IPS-18c (cell line): Measurements from ENCODE around the gene SPOCD1.

ENCODE experiments used
- H3K4me3 ChIP-seq: 2 replicates; pipeline ENCODE4 v1.7.0; 2013; ENCODE audit warnings: low read depth, mild to moderate bottlenecking, low read length, moderate library complexity; ENCODE audit not compliant: insufficient read depth
- H3K9me3 ChIP-seq: one replicate; pipeline ENCODE4 v1.6.1; 2013; ENCODE audit warnings: mild to moderate bottlenecking, low read length, moderate library complexity; ENCODE audit not compliant: control insufficient read depth, insufficient read depth

The SPOCD1 gene

GRCh38 chr1:31815752-31816500 lies at the start of gene SPOCD1:
Gene SPOCD1, minus strand, starts transcription at chr1:31816022. Its CDS starts 689 bp downstream, at chr1:31815333.
- Histone ChIP-seq H3K9me3 (no peaks in the 10 kb centered on the region), H3K4me3 (peak within 1 kb of the TSS; percentile 53)

GRCh38 chr1:31862071-31862470 lies 46.2 kb upstream of the SPOCD1 start:
- peaks cover 2% of the 10 kb centered on the region for H3K9me3 ChIP-seq
- no peak overlapping the region for H3K4me3 ChIP-seq

DNA sequence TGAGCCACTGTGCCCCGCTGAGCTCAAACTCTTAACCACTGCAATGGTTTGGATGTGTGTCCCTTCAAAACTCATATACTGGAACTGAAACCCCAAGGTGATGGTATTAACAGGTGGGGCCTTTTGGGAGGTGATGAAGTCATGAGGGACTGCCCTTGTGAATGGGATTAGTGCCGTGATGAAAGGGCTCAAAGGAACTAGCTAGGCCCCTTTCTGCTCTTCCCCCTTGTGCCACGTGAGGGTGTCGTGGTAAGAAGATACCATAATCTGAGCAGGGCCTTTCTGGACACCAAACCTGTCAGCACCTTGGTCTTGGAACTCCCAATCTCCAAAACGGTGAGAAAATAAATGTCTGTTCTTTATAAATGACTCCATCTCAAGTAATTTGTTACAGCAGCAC lies 45.5 kb upstream of the SPOCD1 start:
- peaks cover 2% of the 10 kb centered on the region for H3K9me3 ChIP-seq
- no peak overlapping the region for H3K4me3 ChIP-seq

DNA sequence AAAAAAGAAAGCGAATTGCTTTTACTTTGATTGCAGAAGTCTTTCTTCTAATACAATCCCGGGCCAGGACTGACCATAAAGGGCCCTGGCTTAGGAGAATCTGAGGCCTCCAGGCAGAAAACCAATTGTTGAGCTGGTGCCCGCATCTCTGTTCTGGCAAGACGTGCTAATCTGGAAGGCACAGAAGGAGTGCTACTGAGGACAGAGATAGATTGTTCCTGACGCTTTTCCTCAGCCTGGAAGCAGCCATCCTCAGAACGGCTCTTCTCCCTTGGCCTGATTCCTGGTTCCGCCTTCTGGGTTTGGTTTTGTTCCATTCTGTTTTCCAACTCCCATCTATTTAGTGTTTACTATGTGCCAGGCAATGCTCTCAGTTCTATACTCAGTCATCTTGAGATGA lies 44.8 kb upstream of the SPOCD1 start:
- no peak overlapping the region for H3K4me3 ChIP-seq
- H3K9me3 ChIP-seq = peaks cover 2% of the 10 kb centered on the region

DNA sequence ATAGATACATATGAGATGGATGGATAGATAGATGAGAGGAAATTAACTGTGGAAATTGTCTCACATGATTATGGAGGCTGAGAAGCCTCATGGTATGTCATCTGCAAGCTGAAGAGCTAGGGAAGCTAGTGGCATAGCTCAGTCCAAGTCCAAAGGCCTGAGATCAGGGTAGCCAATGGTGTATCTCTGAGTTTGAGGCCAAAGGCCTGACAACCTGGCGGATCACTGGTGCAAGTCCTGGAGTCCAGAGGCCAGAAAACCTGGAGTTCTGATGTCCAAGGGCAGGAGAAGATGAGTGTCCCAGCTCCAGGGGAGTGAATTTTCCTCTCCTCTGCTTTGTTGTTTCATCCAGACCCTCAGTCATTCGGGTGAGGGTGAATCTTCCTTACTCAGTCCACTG lies 43.9 kb upstream of the SPOCD1 start:
- no peak overlapping the region for H3K4me3 ChIP-seq

DNA sequence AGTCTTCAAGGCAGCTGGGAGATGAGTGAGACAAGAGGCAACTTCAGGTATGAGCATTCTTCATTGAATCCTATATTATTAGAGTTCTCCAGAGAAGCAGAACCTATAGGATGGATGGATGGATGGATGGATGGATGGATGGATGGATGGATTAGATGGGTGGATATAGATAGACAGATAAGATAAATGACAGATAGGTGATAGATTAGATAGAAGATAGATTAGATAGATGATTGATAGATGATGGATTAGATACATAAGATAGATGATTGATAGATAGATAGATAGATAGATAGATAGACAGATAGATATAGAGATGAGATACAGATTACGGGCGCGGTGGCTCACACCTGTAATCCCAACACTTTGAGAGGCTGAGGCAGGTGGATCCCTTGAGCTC lies 43.2 kb upstream of the SPOCD1 start:
- H3K4me3 ChIP-seq = no peak overlapping the region
- H3K9me3 ChIP-seq = peaks cover 2% of the 10 kb centered on the region

More for the DNA sequence above, 43.9 kb upstream of the SPOCD1 start:
- peaks cover 2% of the 10 kb centered on the region for H3K9me3 ChIP-seq

DNA sequence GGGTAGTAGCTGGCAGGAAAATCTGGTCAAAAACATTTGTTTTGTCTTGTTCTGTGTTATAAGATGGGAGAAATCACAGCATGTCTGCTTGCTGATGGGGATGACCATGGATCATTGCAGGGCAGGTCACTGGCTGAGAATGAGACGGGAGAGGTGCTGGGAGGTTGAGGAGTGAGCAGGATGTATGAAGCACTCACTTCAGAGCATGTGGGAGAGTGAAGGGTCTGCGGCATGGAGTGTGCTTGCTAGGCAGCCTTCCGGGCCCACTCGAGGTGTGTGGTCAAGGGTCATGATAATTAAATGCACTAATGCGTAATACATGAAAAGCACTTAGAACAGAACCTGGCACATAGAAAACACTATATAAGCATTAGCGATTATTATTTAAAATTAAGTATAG lies 42.0 kb upstream of the SPOCD1 start:
- H3K9me3 ChIP-seq = peaks cover 2% of the 10 kb centered on the region
- no peak overlapping the region for H3K4me3 ChIP-seq

- Histone ChIP-seq H3K9me3 (peaks cover 2% of the 10 kb centered on the region), H3K4me3 (no peak overlapping the region)
These were observed 40.3 kb upstream of the SPOCD1 start for GRCh38 chr1:31856140-31856539.

GRCh38 chr1:31855038-31855845 lies 39.4 kb upstream of the SPOCD1 start:
- Histone ChIP-seq H3K4me3 (no peak overlapping the region), H3K9me3 (peaks cover 2% of the 10 kb centered on the region)

GRCh38 chr1:31849653-31850052 lies 33.8 kb upstream of the SPOCD1 start:
- H3K4me3 ChIP-seq = no peak overlapping the region
- no peaks in the 10 kb centered on the region for H3K9me3 ChIP-seq

DNA sequence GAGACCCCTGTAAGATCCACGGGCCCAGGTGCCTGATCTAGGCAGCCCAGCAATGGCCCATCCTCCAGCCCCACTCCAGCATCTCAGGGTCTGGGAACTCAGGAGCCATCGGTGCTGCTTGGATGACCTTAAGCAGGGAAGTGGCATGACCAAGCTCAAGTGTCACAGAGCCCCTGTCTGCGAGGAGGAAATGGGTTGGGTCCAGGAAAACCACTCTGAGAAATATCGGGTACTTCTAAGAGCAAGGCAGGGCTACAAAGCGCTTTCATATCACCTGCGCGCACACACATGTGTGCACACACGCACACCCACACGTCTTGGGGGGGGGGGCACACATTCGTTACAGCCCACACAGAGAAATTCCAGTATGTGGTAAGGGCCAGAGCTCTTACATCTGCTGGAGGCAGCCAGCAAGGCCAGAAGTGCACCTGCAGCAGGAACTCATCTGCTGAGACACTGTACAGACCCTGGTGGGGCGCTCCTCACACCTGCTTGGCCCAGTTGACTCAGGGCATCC lies 32.6 kb upstream of the SPOCD1 start:
- H3K9me3 ChIP-seq = no peaks in the 10 kb centered on the region
- H3K4me3 ChIP-seq = no peak overlapping the region

DNA sequence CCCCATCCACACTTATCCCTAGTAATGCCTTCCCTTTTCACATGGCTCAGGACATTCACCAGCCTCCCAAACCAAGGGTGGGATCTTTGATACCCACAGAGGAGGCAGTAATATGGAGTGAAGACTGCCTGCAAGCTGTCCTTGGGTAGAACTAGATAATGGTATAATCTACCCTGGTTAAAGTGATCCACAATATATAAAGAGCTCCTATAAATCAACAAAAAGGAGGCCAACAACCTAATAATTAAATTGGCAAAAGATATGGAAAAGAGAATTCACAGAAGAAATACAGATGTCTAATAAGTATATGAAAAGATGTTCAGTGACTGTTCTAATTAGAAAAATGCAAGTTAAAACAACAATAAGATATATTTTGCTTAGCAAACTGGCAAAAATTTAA lies 30.7 kb upstream of the SPOCD1 start:
- no peak overlapping the region for H3K4me3 ChIP-seq
- no peaks in the 10 kb centered on the region for H3K9me3 ChIP-seq

DNA sequence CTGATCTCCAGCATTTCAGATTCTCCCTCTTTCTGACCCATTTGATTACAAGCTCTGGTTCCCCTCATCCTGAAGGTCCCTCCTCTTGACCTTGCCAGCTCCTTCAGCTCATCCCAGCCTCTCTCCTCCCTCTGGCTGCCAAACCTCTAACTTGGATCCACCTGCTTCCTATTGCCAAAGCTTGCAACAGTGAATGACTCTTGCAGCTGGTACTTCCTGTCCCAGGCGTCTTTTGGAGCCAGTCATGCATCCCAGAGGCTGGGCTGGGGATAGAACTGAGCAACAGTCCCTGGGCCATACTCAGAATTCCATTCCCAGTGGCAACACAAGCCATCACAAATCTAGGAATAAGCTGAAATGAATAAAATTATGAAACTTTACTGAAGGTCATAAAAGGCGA lies 27.7 kb upstream of the SPOCD1 start:
- Histone ChIP-seq H3K4me3 (no peak overlapping the region), H3K9me3 (no peaks in the 10 kb centered on the region)

- no peaks in the 10 kb centered on the region for H3K9me3 ChIP-seq
- H3K4me3 ChIP-seq = no peak overlapping the region
These were observed 24.0 kb upstream of the SPOCD1 start for GRCh38 chr1:31839662-31840343.

DNA sequence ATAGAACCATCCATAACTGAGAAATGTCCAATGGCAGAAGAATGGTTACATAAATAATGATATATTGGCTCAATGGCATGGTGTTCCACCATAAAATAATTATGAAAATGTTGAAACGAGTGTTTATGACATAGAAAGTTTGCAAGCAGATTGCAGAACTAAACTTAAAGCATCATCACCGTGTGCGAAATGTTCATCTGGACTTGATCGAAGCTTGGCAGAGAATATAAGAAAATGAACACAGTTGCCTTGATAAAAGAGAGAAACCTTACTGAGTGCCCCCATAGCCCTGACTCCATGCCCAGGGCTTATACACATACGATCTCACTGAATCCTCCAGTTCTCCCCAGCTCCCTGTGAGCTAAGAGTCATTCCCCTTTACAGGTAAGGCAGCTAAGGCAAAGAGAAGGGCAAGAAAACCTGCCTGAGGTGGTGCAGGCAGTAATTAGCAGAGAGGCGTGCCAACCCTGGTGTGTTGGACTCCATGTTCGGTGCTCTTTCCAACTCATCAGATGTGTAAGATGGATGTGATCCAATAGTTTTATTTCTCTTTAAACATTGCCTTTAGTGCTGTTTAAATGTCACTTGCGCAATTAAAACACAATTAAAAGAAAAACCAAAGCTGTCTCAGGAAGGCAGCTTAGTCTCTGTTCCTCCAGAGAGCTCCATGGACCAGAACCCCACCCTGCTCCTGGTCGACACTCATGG lies 21.8 kb upstream of the SPOCD1 start:
- Histone ChIP-seq H3K4me3 (no peak overlapping the region), H3K9me3 (peaks cover 2% of the 10 kb centered on the region)

- H3K9me3 ChIP-seq = peaks cover 2% of the 10 kb centered on the region
- no peak overlapping the region for H3K4me3 ChIP-seq
These were observed 20.8 kb upstream of the SPOCD1 start for GRCh38 chr1:31836638-31837037.

DNA sequence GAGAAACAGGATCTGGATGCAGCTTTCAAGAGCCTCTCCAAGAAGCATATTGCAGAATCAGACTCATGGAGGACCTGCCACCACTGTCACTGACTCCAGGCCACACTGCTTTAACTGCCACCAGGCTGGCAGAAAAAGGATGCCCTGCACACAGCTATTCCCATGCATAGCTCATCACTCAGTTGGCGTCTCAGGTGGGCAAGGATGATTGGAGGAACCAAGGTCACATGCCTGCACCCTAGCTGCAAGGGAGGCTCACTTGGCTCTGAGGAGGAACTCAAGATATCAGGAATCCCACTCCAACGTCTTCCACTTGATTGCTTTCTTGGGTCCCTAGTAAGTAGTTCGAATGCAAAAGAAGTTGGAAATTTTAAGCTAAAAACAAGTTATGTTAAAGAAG lies 19.6 kb upstream of the SPOCD1 start:
- Histone ChIP-seq H3K4me3 (no peak overlapping the region), H3K9me3 (peaks cover 2% of the 10 kb centered on the region)
